Gastrocnemius medialis (tissue), 4 donors: ENCODE results near the gene MOB3B. TPM values are rescaled to one million over a fixed set of nuclear protein-coding genes. Genes with fewer than 3 reads are reported as not detected.

ENCODE experiments used
- ATAC-seq, 2 donors: fragments of 150-250 bp; one replicate each; pipeline ENCODE4 v1.9.1; 2016
- DNase-seq, 2 donors: peaks; one replicate each; pipeline ENCODE4 v3.0.0-alpha.2; 2019
- H3K27ac ChIP-seq, 4 donors: fragments of 200-600 bp; sonication (generic); 1 replicate in 1 of 4; 2 replicates in 3 of 4; pipeline ENCODE4 v1.5.1; 2016 to 2018; ENCODE audit warnings: mild to moderate bottlenecking in 2 of 4, moderate library complexity in 1 of 4
- H3K27me3 ChIP-seq, 3 donors: fragments of 200-600 bp; sonication (generic) in 2 of 3; 1 replicate in 1 of 3; 2 replicates in 2 of 3; pipeline versions ENCODE4 v1.5.1 to v1.6.0; 2016 to 2019; ENCODE audit warnings: mild to moderate bottlenecking in 1 of 3, moderate library complexity in 1 of 3
- H3K36me3 ChIP-seq, 2 donors: fragments of 200-600 bp; sonication (generic) in 1 of 2; one replicate each; pipeline ENCODE4 v1.5.1; 2017 to 2018
- H3K4me1 ChIP-seq, 2 donors: fragments of 200-600 bp; sonication (generic) in 1 of 2; one replicate each; pipeline ENCODE4 v1.5.1; 2016 to 2017; ENCODE audit warnings: mild to moderate bottlenecking in 2 of 2
- H3K4me3 ChIP-seq, 4 donors: fragments of 200-600 bp; sonication (generic) in 3 of 4; 1 replicate in 1 of 4; 2 replicates in 3 of 4; pipeline ENCODE4 v1.5.1; 2016 to 2019; ENCODE audit warnings: mild to moderate bottlenecking in 2 of 4
- H3K9me3 ChIP-seq, 3 donors: fragments of 200-600 bp; sonication (generic) in 2 of 3; 1 replicate in 1 of 3; 2 replicates in 2 of 3; pipeline ENCODE4 v1.5.1; 2016 to 2019
- POLR2A ChIP-seq, 2 donors: fragments of 450-650 bp; IDR thresholded peaks; one replicate each; pipeline ENCODE4 v1.6.1; 2017; ENCODE audit warnings: antibody characterized with exemption in 2 of 2, mild to moderate bottlenecking in 2 of 2, moderate library complexity in 2 of 2
- in situ Hi-C, 4 donors: fragments of 200-750 bp; cut with MboI; loops; one replicate each; pipeline versions ENCODE4 v1.15.0 to v1.8.0; 2017; ENCODE audit warnings: low sequenced_read_pairs in 4 of 4
- intact Hi-C: fragments of 100-400 bp; cut with DNase I; formaldehyde crosslinking; loops from one replicate; pipeline ENCODE4 v1.15.1; 2023; ENCODE audit warnings: low total_unique reads
- total RNA-seq, 4 donors: library from RNA; depleted of rRNA; stranded (reverse); fragments of >200 nt; gene quantifications; one replicate each; pipeline versions ENCODE4 v1.1.0 to v1.2.3, GENCODE V29; 2016
- TF ChIP-seq, protein P1 (sequence below), 5 experiments: fragments of 450-650 bp in 3 of 5; fragments of 200-600 bp in 2 of 5; sonication (generic) in 2 of 5; IDR thresholded peaks in 4 of 5; conservative IDR thresholded peaks in 1 of 5; 1 replicate in 4 of 5; 2 replicates in 1 of 5; pipeline ENCODE4 v1.5.1; 2016 to 2019; ENCODE audit warnings: antibody characterized with exemption in 5 of 5, mild to moderate bottlenecking in 3 of 5, moderate library complexity in 3 of 5

MOB3B gene
- total RNA-seq, 4 donors from 2014 or later: 3.4 to 16.3 (median 12.7) TPM

DNA sequence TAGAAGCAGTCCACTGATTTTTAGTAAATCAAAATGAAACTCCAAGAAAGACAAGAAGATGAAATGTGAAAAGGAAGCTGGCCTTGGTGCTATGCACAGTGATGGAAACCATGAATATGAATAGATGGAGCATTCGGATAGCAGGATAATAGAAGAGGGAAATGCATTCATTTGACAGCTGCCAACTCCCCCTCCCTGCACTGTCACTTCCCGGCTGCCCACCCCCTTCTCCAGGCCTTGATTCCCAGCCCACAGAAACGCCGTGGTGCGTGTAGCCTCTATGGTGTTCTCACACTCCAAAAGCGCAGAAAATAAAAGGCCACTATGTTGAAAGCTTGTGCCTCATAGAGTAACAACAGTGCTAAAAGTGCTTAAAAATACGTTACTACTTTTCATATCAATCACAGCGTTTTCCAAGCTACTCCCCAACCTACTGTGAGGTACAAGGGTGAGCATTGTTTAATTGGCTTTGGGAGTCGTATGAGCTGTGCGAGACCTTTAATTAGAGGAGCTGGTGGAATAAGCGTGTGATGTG is 31.7 kb downstream of the MOB3B start:
- Histone ChIP-seq H3K9me3 (no peaks in the 10 kb centered on the region), H3K4me3 (no peak overlapping the region), H3K36me3 (no peaks in the 10 kb centered on the region), H3K27ac (no peak overlapping the region), H3K27me3 (no peaks in the 10 kb centered on the region), H3K4me1 (peaks cover 10 to 11% of the 10 kb centered on the region in 2 donors)
- ATAC-seq: no peak
- no peak for DNase-seq
- intact Hi-C loops: no loop called here
- in situ Hi-C loops: no loop called here
- TF ChIP-seq POLR2A (IDR thresholded peaks at IDR 0.05): no peak
- TF ChIP-seq, protein P1, sequence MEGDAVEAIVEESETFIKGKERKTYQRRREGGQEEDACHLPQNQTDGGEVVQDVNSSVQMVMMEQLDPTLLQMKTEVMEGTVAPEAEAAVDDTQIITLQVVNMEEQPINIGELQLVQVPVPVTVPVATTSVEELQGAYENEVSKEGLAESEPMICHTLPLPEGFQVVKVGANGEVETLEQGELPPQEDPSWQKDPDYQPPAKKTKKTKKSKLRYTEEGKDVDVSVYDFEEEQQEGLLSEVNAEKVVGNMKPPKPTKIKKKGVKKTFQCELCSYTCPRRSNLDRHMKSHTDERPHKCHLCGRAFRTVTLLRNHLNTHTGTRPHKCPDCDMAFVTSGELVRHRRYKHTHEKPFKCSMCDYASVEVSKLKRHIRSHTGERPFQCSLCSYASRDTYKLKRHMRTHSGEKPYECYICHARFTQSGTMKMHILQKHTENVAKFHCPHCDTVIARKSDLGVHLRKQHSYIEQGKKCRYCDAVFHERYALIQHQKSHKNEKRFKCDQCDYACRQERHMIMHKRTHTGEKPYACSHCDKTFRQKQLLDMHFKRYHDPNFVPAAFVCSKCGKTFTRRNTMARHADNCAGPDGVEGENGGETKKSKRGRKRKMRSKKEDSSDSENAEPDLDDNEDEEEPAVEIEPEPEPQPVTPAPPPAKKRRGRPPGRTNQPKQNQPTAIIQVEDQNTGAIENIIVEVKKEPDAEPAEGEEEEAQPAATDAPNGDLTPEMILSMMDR (IDR thresholded peaks at IDR 0.05 in 4 of 5, conservative IDR thresholded peaks at IDR 0.05 in 1 of 5): no peak

DNA sequence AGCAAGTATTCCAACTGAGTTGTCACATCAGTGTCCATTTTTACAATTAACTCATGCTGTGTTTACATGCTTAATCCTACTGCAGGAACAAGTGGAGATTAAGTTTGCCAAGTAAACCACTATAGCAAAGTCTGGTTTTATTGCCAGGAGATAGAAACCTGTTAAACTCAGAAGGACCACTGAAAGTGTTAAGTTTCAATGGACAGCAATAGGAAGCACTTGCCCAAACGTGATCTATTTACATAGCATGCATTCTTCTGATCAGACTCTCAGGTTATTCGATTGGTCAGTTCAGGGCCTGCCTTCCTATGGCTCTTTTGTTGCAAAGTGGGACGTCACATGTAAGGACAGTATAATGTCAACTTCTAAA is 33.5 kb downstream of the MOB3B start:
- intact Hi-C loops (no loop called here), in situ Hi-C loops (no loop called here)
- H3K4me1 ChIP-seq: peaks cover 10 to 11% of the 10 kb centered on the region in 2 donors
- DNase-seq (no peak), ATAC-seq (no peak)
- no peaks in the 10 kb centered on the region for H3K36me3 ChIP-seq
- no peak overlapping the region for H3K27ac ChIP-seq
- H3K4me3 ChIP-seq: no peak overlapping the region
- H3K27me3 ChIP-seq: no peaks in the 10 kb centered on the region
- TF ChIP-seq, protein P1 (IDR thresholded peaks at IDR 0.05 in 4 of 5, conservative IDR thresholded peaks at IDR 0.05 in 1 of 5): no peak
- no peak for TF ChIP-seq POLR2A (IDR thresholded peaks at IDR 0.05)
- H3K9me3 ChIP-seq: no peaks in the 10 kb centered on the region

DNA sequence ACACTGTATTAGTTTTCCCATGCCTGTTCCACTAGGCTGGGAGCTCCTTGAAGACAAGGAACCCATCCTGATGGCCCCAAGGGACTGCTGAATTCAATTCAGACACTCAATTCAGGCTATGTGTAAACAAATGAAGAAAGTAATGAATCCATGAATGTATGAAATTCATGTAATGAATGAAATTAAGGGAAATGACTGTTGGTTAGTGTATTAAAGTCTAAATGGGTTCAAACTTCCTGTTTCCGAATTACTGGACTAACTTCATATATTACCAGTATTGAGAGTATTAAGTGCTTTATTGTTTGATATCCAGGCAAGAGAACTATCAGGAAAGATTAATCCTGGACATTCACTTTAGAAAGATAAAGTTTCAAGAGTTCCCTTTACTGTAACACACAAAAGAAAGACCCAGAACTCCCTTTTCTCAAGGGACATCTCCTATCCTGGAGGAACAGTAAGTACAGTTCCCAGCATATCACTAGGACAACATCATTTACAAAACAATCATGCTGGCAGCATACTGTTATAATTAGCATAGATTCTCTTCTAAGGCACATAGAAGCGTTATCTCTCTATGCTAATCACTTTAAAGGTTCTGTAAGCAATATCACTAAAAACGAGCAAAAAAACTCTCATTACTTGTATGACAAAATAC is 34.0 kb downstream of the MOB3B start:
- DNase-seq (no peak), ATAC-seq (no peak)
- H3K27me3 ChIP-seq: no peaks in the 10 kb centered on the region
- intact Hi-C loops: no loop called here
- H3K4me3 ChIP-seq: no peak overlapping the region
- in situ Hi-C loops: no loop called here
- no peaks in the 10 kb centered on the region for H3K36me3 ChIP-seq
- no peaks in the 10 kb centered on the region for H3K9me3 ChIP-seq
- no peak overlapping the region for H3K27ac ChIP-seq
- no peak for TF ChIP-seq POLR2A (IDR thresholded peaks at IDR 0.05)
- TF ChIP-seq, protein P1 (IDR thresholded peaks at IDR 0.05 in 4 of 5, conservative IDR thresholded peaks at IDR 0.05 in 1 of 5): no peak
- H3K4me1 ChIP-seq: peaks cover 10 to 11% of the 10 kb centered on the region in 2 donors

DNA sequence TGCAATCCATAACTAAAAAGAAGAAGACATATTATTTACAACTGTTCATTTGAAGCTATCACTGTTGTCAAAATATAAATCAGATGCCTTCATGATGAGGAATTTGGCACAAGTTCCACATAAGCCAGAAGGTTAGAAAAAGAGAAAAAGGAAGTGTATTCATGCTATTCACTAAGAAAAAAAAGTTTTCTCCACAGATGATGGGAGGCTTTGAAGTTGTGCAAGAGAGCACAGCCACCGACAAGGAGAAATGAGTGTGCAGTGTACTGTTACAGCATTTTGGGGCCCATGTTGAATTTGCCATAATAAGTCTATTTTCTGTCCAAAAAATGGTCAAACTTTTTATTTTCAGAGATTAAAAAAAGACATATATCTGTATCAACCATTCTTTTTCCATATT is 38.5 kb downstream of the MOB3B start:
- no peak overlapping the region for H3K27ac ChIP-seq
- intact Hi-C loops: no loop called here
- no peaks in the 10 kb centered on the region for H3K36me3 ChIP-seq
- in situ Hi-C loops: no loop called here
- H3K4me1 ChIP-seq: peaks cover 4 to 8% of the 10 kb centered on the region in 2 donors
- TF ChIP-seq, protein P1 (IDR thresholded peaks at IDR 0.05 in 4 of 5, conservative IDR thresholded peaks at IDR 0.05 in 1 of 5): no peak
- TF ChIP-seq POLR2A (IDR thresholded peaks at IDR 0.05): no peak
- ATAC-seq (no peak), DNase-seq (no peak)
- no peaks in the 10 kb centered on the region for H3K9me3 ChIP-seq
- no peaks in the 10 kb centered on the region for H3K27me3 ChIP-seq
- no peak overlapping the region for H3K4me3 ChIP-seq
